Stomach (tissue), 9 donors: ENCODE results near the gene BCAS3. TPM values are rescaled to one million over a fixed set of nuclear protein-coding genes. Genes with fewer than 3 reads are reported as not detected.
A peak's percentile ranks its signal among the peaks of the same experiment; 100 is the strongest.

Experiments
- DNase-seq, 2 donors: peaks; one replicate each; pipeline versions ENCODE4 v3.0.0 to v3.0.0-alpha.2; 2013 to 2019
- H3K27ac ChIP-seq, 5 donors: fragments of 200-600 bp in 4 of 5; sonication (generic) in 4 of 5; one replicate each; pipeline ENCODE4 v1.5.1; 2013 to 2019; ENCODE audit warnings: mild to moderate bottlenecking in 1 of 5, moderate library complexity in 1 of 5
- H3K27me3 ChIP-seq, 3 donors: fragments of 200-600 bp; sonication (generic); one replicate each; pipeline ENCODE4 v1.5.1; 2017 to 2019; ENCODE audit warnings: mixed run types in 1 of 3
- H3K36me3 ChIP-seq, 4 donors: fragments of 200-600 bp; sonication (generic); 1 replicate in 3 of 4; 2 replicates in 1 of 4; pipeline ENCODE4 v1.5.1; 2016 to 2019
- H3K4me1 ChIP-seq, 4 donors: fragments of 200-600 bp; sonication (generic); one replicate each; pipeline ENCODE4 v1.5.1; 2016 to 2019
- H3K4me3 ChIP-seq, 4 donors: fragments of 200-600 bp; sonication (generic) in 3 of 4; one replicate each; pipeline ENCODE4 v1.5.1; 2016 to 2019; ENCODE audit warnings: mild to moderate bottlenecking in 1 of 4
- H3K9me3 ChIP-seq, 4 donors: fragments of 200-600 bp; sonication (generic); one replicate each; pipeline ENCODE4 v1.5.1; 2016 to 2019
- EP300 ChIP-seq: sonication (generic); formaldehyde crosslinking; IDR thresholded peaks from one replicate; pipeline ENCODE4 v1.6.1; 2017; ENCODE audit warnings: antibody characterized with exemption
- POLR2A ChIP-seq, 4 donors: fragments of 450-650 bp; IDR thresholded peaks; one replicate each; pipeline ENCODE4 v1.6.1; 2016; ENCODE audit warnings: antibody characterized with exemption in 4 of 4, control low read depth in 2 of 4, mild to moderate bottlenecking in 1 of 4, moderate library complexity in 1 of 4
- POLR2AphosphoS5 ChIP-seq, 3 donors: sonication (generic); formaldehyde crosslinking; IDR thresholded peaks; one replicate each; pipeline ENCODE4 v1.6.1; 2016; ENCODE audit warnings: antibody characterized with exemption in 3 of 3
- WGBS, 5 donors: extraction: QIAGEN DNeasy Blood & Tissue Kit in 3 of 5; methylation state at CpG; one replicate each; pipeline versions ENCODE4 v1.1.5 to v1.1.7; 2013 to 2018; 5-methylcytosine and 5-hydroxymethylcytosine counted together
- intact Hi-C: fragments of 100-400 bp; cut with DNase I; formaldehyde crosslinking; loops from one replicate; pipeline ENCODE4 v1.15.1; 2023; ENCODE audit warnings: low total_unique reads
- polyA plus RNA-seq, 3 donors: library from polyadenylated mRNA; stranded (reverse); fragments of 200-250 nt; gene quantifications; one replicate each; pipeline ENCODE4 v1.2.3, GENCODE V29; 2013
- total RNA-seq, 5 donors: library from RNA; depleted of rRNA; stranded (reverse); fragments of >200 nt; gene quantifications; one replicate each; pipeline versions ENCODE4 v1.1.0 to v1.2.3, GENCODE V29; 2014 to 2016
- TF ChIP-seq, protein P1 (sequence below), 7 experiments: fragments of 450-650 bp in 4 of 7; fragments of 200-600 bp in 3 of 7; sonication (generic) in 3 of 7; IDR thresholded peaks; one replicate each; pipeline ENCODE4 v1.5.1; 2016 to 2019; ENCODE audit warnings: antibody characterized with exemption in 7 of 7, control low read depth in 2 of 7, mild to moderate bottlenecking in 1 of 7
- donor health status: healthy with polysubstance abuse.
- donor health status: Bipolar disorder and iron deficiency.
- donor health status: healthy.

The BCAS3 gene
- total and polyA plus RNA-seq, 8 donors = 4.9 to 150 (median 25.3) TPM

DNA sequence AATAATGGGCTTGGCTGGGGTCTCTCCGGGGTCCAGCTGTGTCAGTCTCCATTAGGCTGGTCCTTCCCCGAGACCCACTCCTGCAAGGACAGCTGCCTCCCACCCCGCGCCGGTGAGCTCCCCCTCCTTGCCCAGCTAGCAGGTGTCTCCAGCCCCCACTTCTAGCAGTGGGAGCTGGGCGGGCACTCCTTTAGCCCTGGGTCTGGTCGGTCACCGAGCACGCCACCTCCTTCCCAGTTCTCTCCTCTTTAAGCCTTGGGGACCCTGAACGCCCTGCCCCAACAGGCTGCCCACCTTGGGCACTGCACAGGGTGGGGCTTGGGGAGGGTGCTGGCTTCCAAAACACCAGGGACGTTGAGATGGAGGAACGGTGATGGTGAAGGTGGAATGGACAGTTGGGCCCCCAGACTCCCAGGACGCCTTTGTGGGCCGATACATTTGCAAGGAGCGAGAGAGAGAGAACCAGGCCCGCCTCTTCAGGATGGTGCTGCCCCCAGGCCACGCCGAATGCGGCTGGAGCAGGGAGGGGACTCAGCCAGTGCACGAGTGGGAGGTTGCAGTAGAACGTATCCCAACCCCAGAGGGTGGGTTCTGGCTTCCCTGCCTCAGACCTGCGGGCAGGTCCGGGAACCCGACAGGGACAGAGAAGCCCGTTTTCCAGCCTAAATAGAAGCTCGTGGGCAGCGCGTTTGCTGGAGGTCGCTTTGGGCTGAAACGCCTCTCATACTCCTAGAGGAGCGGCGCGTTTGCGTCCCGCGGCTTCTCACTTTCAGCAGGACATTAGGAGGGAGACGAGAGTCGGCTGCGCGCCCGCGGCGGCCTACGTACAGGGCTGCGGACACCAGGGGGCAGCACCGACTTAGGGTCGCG lies 732.7 kb downstream of the BCAS3 start:
- Histone ChIP-seq H3K36me3 (peaks cover 0 to 4% (median 0%) of the 10 kb centered on the region in 4 donors), H3K27me3 (peaks cover 5 to 92% (median 65%) of the 10 kb centered on the region in 3 donors), H3K4me1 (peaks cover 27 to 82% (median 63%) of the 10 kb centered on the region in 4 donors), H3K9me3 (no peaks in the 10 kb centered on the region), H3K27ac (peak overlapping the region; percentile 55 to 93 (median 84)), H3K4me3 (peak overlapping the region; percentile 46 to 75 (median 65))
- TF ChIP-seq POLR2AphosphoS5 (IDR thresholded peaks at IDR 0.05) = peak in 1 of 3 donors; percentile 25
- TF ChIP-seq POLR2A (IDR thresholded peaks at IDR 0.05) = no peak
- no peak for TF ChIP-seq EP300
- TF ChIP-seq, protein P1, sequence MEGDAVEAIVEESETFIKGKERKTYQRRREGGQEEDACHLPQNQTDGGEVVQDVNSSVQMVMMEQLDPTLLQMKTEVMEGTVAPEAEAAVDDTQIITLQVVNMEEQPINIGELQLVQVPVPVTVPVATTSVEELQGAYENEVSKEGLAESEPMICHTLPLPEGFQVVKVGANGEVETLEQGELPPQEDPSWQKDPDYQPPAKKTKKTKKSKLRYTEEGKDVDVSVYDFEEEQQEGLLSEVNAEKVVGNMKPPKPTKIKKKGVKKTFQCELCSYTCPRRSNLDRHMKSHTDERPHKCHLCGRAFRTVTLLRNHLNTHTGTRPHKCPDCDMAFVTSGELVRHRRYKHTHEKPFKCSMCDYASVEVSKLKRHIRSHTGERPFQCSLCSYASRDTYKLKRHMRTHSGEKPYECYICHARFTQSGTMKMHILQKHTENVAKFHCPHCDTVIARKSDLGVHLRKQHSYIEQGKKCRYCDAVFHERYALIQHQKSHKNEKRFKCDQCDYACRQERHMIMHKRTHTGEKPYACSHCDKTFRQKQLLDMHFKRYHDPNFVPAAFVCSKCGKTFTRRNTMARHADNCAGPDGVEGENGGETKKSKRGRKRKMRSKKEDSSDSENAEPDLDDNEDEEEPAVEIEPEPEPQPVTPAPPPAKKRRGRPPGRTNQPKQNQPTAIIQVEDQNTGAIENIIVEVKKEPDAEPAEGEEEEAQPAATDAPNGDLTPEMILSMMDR (IDR thresholded peaks at IDR 0.05) = peak in 5 of 7 experiments; percentile 25 to 67 (median 59)
- intact Hi-C loops = loop anchor here (10.0 kb wide), 1 partner anchor 424 kb away; no protein-coding TSS in a partner anchor
- 8 to 28% (median 8%) methylated on average over 18 to 48 of the region's 48 CpGs for WGBS, 5 donors
- DNase-seq = peak; percentile 70 to 93

DNA sequence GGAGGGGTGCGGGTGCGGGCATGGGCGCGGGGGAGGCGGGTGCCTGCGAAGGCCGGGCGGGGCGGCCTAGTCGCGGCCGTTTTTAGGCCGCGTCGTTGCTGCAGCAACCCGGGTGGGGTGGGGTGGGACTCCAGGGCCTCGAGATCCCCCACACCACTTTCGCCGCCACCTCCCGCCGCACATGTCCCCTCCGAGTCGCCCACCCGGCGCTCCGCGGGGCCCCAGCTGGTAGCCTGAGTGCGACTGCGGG lies 733.3 kb downstream of the BCAS3 start:
- no peaks in the 10 kb centered on the region for H3K9me3 ChIP-seq
- WGBS, 5 donors = 0 to 12% (median 1%) methylated on average over 5 to 29 of the region's 29 CpGs; no CpG with 5 or more reads in 1 of the 5 donors
- H3K27me3 ChIP-seq = peaks cover 5 to 86% (median 59%) of the 10 kb centered on the region in 3 donors

DNA sequence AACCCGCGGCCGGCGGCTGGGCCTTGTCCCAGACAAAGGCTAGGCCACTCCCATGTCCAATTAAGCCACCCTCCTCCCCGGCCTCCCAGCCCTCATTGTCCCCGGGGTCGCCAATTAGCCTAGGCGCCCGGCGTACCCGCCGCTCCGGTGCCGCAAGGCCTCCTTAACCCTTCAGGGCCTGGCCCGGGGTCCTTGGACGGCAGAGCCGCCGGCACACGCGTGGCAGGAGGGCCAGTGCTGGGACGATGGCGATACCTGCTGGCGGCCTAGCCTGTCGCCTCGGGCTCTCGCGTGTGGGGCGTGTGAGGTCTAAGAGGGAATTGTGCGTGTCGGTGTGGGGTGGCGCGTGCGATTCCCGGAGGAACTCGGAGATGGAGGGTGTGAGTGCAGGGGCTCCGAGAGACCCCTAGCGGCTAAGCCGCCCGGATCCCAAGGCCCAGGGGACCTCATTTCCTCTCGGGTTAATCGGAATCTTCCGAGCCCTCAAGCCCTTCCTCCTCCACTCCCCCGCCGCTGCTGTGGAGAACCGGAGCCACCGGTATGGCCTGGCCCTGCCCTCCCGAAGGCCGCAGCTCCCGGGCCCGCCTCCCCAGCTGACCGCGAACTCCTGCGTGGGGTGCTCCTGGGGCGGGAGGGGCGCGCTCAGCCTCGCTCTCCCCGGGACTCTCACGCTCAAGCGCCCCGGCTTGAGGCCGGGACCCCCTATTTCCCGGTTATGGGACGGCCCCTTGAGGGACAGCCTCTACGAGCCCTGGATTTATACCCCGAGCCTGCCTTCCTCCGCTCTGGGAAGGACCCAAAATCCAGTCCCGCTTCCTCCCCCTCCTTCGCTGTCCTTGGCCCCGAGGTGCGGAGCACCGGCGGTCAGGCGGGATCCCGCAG lies 733.9 kb downstream of the BCAS3 start:
- intact Hi-C loops = loop anchor here (10.0 kb wide), 1 partner anchor 423 kb away; no protein-coding TSS in a partner anchor
- H3K27me3 ChIP-seq = peaks cover 5 to 81% (median 55%) of the 10 kb centered on the region in 3 donors
- DNase-seq = peak; percentile 51 to 82
- peaks cover 25 to 79% (median 62%) of the 10 kb centered on the region in 4 donors for H3K4me1 ChIP-seq
- H3K36me3 ChIP-seq = no peaks in the 10 kb centered on the region
- TF ChIP-seq POLR2AphosphoS5 (IDR thresholded peaks at IDR 0.05) (no peak), EP300 (no peak), POLR2A (IDR thresholded peaks at IDR 0.05) (no peak)
- TF ChIP-seq, protein P1 (IDR thresholded peaks at IDR 0.05) = no peak
- 1 to 2% (median 1%) methylated on average over 64 to 75 of the region's 75 CpGs for WGBS, 5 donors
- H3K4me3 ChIP-seq = peak overlapping the region; percentile 46 to 75 (median 65)
- peak overlapping the region; percentile 55 to 93 (median 84) for H3K27ac ChIP-seq
- H3K9me3 ChIP-seq = no peaks in the 10 kb centered on the region

More for the DNA sequence above, 733.3 kb downstream of the BCAS3 start:
- H3K27ac ChIP-seq = peak overlapping the region; percentile 55 to 93 (median 84)
- DNase-seq = no peak
- no peaks in the 10 kb centered on the region for H3K36me3 ChIP-seq
- H3K4me3 ChIP-seq = peak overlapping the region; percentile 46 to 75 (median 65)
- intact Hi-C loops = loop anchor here (10.0 kb wide), 1 partner anchor 424 kb away; no protein-coding TSS in a partner anchor
- peaks cover 25 to 78% (median 59%) of the 10 kb centered on the region in 4 donors for H3K4me1 ChIP-seq
- no peak for TF ChIP-seq POLR2AphosphoS5 (IDR thresholded peaks at IDR 0.05)
- TF ChIP-seq, protein P1 (IDR thresholded peaks at IDR 0.05) = peak in 1 of 7 experiments; percentile 2
